Globus pallidus (tissue), 1 donor: ENCODE results near the gene FCHSD2.
A peak's percentile ranks its signal among the peaks of the same experiment; 100 is the strongest.
"Not testable (repeated sequence)": the region's sequence is repeated elsewhere in the genome, so short reads cannot be mapped to it uniquely, and the experiment has no call there.

Source experiments
- DNase-seq: peaks from one replicate; pipeline ENCODE4 v3.0.0-alpha.2; 2015; ENCODE audit warnings: low spot score

The FCHSD2 gene

GRCh38 chr11:73151416-73151815 lies 9.3 kb upstream of the FCHSD2 start:
- no peak for DNase-seq

- DNase-seq: no peak
Observed at GRCh38 chr11:73149105-73149504, 7.0 kb upstream of the FCHSD2 start.

- no peak for DNase-seq
Observed at GRCh38 chr11:73147771-73148681, 5.9 kb upstream of the FCHSD2 start.

- DNase-seq: no peak
Observed at GRCh38 chr11:73145986-73146575, 4.0 kb upstream of the FCHSD2 start.

- DNase-seq: no peak
Observed at GRCh38 chr11:73143126-73143838, 1.2 kb upstream of the FCHSD2 start.

GRCh38 chr11:73141309-73142127 lies 600 bp downstream of the FCHSD2 start:
- peak; percentile 61 for DNase-seq

GRCh38 chr11:73141031-73141308 lies 1.1 kb downstream of the FCHSD2 start:
- no peak for DNase-seq

- DNase-seq: no peak
Observed at GRCh38 chr11:73140213-73141030, 1.7 kb downstream of the FCHSD2 start.

GRCh38 chr11:73139476-73140198 lies 2.5 kb downstream of the FCHSD2 start:
- no peak for DNase-seq

GRCh38 chr11:73137944-73138274 lies 4.2 kb downstream of the FCHSD2 start:
- DNase-seq: no peak

GRCh38 chr11:73137262-73137943 lies 4.7 kb downstream of the FCHSD2 start:
- no peak for DNase-seq

GRCh38 chr11:73136722-73137121 lies 5.4 kb downstream of the FCHSD2 start:
- DNase-seq: not testable (repeated sequence)

- no peak for DNase-seq
Observed at GRCh38 chr11:73135346-73136284, 6.5 kb downstream of the FCHSD2 start.

- not testable (repeated sequence) for DNase-seq
Observed at GRCh38 chr11:73132349-73132748, 9.8 kb downstream of the FCHSD2 start.

- DNase-seq: no peak
Observed at GRCh38 chr11:73130181-73130580, 11.9 kb downstream of the FCHSD2 start.

GRCh38 chr11:73129198-73129597 lies 12.9 kb downstream of the FCHSD2 start:
- no peak for DNase-seq

GRCh38 chr11:73126804-73127480 lies 15.2 kb downstream of the FCHSD2 start:
- peak; percentile 50 for DNase-seq

GRCh38 chr11:73124800-73125199 lies 17.3 kb downstream of the FCHSD2 start:
- DNase-seq: no peak
